Tibial nerve (tissue), 3 donors: ENCODE results near the gene BNC1.

ENCODE experiments used
- POLR2A ChIP-seq, 2 donors: fragments of 450-650 bp; IDR thresholded peaks; one replicate each; pipeline ENCODE4 v1.6.1; 2017; ENCODE audit warnings: antibody characterized with exemption in 2 of 2, mild to moderate bottlenecking in 2 of 2, moderate library complexity in 2 of 2
- TF ChIP-seq, protein P1 (sequence below), 5 experiments: fragments of 200-600 bp in 3 of 5; fragments of 450-650 bp in 2 of 5; sonication (generic) in 3 of 5; IDR thresholded peaks; one replicate each; pipeline ENCODE4 v1.5.1; 2016 to 2019; ENCODE audit warnings: antibody characterized with exemption in 5 of 5, mild to moderate bottlenecking in 3 of 5, moderate library complexity in 2 of 5

GRCh38 chr15:83283813-83284558 lies 478 bp downstream of the BNC1 start:
- no peak for TF ChIP-seq POLR2A (IDR thresholded peaks at IDR 0.05)
- TF ChIP-seq, protein P1, sequence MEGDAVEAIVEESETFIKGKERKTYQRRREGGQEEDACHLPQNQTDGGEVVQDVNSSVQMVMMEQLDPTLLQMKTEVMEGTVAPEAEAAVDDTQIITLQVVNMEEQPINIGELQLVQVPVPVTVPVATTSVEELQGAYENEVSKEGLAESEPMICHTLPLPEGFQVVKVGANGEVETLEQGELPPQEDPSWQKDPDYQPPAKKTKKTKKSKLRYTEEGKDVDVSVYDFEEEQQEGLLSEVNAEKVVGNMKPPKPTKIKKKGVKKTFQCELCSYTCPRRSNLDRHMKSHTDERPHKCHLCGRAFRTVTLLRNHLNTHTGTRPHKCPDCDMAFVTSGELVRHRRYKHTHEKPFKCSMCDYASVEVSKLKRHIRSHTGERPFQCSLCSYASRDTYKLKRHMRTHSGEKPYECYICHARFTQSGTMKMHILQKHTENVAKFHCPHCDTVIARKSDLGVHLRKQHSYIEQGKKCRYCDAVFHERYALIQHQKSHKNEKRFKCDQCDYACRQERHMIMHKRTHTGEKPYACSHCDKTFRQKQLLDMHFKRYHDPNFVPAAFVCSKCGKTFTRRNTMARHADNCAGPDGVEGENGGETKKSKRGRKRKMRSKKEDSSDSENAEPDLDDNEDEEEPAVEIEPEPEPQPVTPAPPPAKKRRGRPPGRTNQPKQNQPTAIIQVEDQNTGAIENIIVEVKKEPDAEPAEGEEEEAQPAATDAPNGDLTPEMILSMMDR (IDR thresholded peaks at IDR 0.05) = no peak
